Measurements from ENCODE around the gene PRDM16. TPM values are rescaled to one million over a fixed set of nuclear protein-coding genes. Genes with fewer than 3 reads are reported as not detected.

Gene PRDM16
- total RNA-seq, 1 experiment from 2014 or later: 6.1 TPM

DNA sequence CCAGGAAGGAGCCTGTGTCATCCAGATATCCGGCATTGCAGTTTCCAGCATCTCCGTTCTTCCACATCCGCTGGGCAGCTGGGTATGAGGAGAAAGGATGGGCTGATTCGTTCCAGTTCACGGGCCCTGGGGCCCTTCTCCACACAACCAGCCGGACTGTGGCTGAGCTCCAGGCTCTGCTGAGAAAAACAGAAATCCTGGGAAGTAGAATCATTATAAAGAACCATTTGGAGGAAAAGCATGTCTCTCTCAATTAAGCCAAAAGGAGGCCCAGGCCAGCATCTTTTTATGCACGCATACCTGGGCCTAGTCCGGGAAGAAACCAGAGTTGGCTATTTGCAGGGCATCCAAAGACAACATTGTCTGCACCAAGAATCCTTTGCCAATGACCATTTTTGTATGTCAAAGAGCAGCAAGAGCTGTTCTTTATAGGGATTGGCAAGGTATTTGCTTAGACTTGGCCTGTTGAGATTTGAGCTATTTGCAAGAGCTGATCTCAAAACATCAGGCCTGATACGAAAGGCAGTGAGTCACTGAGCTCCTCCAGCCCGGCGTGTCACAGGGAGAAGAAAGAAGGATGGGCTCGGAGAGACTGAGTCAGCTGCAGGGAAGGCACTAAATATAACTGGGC lies 300.6 kb downstream of the PRDM16 start:
- no TSS peak for BruUV-seq (replicated peaks)
- Histone ChIP-seq H3K9ac (ENCODE audit: low read length) (no peak overlapping the region), H3K9me3 (ENCODE audit: control insufficient read depth in 1 of 2, insufficient read depth in 1 of 2, low read depth in 1 of 2, low read length in 2 of 2) (no peaks in the 10 kb centered on the region), H3K4me1 (ENCODE audit: control insufficient read depth in 1 of 2, insufficient read depth in 2 of 2, low read length in 2 of 2) (peaks cover 4 to 17% of the 10 kb centered on the region in 2 experiments; a peak in 3 of 4 replicates), H4K20me1 (ENCODE audit: insufficient read depth) (no peaks in the 10 kb centered on the region), H3K4me3 (replicated peaks in 1 of 2; ENCODE audit: low read depth in 1 of 2, low read length in 2 of 2) (no peak overlapping the region), H3K4me2 (ENCODE audit: low read length) (peak overlapping the region; percentile 23), H3K79me2 (ENCODE audit: insufficient read depth, low read length) (no peaks in the 10 kb centered on the region), H3K9me2 (ENCODE audit: insufficient read depth) (no peaks in the 10 kb centered on the region), H3K27ac (ENCODE audit: low read depth, low read length) (no peak overlapping the region), H3K27me3 (ENCODE audit: insufficient read depth, low read length) (no peaks in the 10 kb centered on the region), H2AFZ (ENCODE audit: low read depth, low read length, poor library complexity, severe bottlenecking) (no peak overlapping the region), H3K36me3 (ENCODE audit: control insufficient read depth in 1 of 2, insufficient read depth in 2 of 2, low read length in 2 of 2) (no peaks in the 10 kb centered on the region)
- intact Hi-C loops (cut with micrococcal nuclease): no loop called here
- ATAC-seq (0 out of 2 replicates have a peak, but pooled peaks have one; percentile 32), DNase-seq (ENCODE audit: low read depth, low spot score) (no peak)
- TF ChIP-seq SIN3A (IDR thresholded peaks at IDR 0.05; ENCODE audit: low read depth) (no peak), FOSL1 (IDR thresholded peaks at IDR 0.05; ENCODE audit: low read depth) (no peak; the same call in 1 of the 2 replicates), ZNF274 (IDR thresholded peaks at IDR 0.05; ENCODE audit: low read depth, low read length) (no peak), EZH2 (IDR thresholded peaks at IDR 0.05) (no peak), ELF1 (IDR thresholded peaks at IDR 0.05; ENCODE audit: borderline replicate concordance, low read depth) (no peak), CEBPB (IDR thresholded peaks at IDR 0.05; ENCODE audit: low read depth) (no peak), CBX3 (IDR thresholded peaks at IDR 0.05; ENCODE audit: low read depth) (no peak), JUND (IDR thresholded peaks at IDR 0.05) (peak; percentile 58; the same call in 1 of the 2 replicates)
- POLR2A ChIA-PET: no interaction called here
- RAD21 ChIA-PET (ENCODE audit: low non-redundant PET in 1 of 2, low total read pairs in 2 of 2, uncharacterized antibody in 2 of 2, unreplicated experiment in 2 of 2): no interaction called here
- CTCF ChIA-PET: no interaction called here

DNA sequence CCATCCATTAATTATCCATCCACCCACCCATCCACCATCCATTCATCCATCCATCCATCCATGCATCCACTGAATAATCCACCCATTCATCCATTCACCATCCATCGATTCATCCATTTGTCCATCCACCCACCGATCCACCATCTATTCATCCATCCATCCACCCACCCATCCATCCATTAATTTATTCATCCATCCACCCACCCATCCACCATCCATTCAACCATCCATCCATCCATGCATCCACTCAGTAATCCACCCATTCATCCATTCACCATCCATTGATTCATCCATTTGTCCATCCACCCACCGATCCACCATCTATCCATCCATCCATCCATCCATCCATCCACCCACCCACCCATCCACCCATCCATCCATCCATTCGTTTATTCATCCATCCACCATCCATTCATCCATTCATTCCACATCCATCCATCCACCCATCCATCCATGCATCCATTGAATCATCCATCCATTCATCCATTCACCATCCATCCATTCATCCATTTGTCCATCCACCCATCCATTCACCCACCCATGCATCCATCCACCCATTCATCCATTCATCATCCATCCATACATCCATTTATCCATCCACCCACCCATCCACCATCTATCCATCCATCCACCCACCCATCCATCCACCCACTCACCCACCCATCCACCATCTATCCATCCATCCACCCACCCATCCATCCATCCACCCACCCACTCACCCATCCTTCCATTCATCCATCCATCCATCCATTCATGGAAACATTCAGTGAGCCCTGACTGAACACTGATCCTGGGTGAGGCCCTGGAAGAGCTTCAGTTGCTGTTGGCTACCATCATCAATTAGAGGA lies 302.1 kb downstream of the PRDM16 start:
- intact Hi-C loops (cut with micrococcal nuclease): no loop called here
- CTCF ChIA-PET: no interaction called here
- POLR2A ChIA-PET: no interaction called here
- Histone ChIP-seq H3K9me2 (ENCODE audit: insufficient read depth) (no peaks in the 10 kb centered on the region), H3K9me3 (ENCODE audit: control insufficient read depth in 1 of 2, insufficient read depth in 1 of 2, low read depth in 1 of 2, low read length in 2 of 2) (no peaks in the 10 kb centered on the region), H3K4me3 (replicated peaks in 1 of 2; ENCODE audit: low read depth in 1 of 2, low read length in 2 of 2) (no peak overlapping the region), H2AFZ (ENCODE audit: low read depth, low read length, poor library complexity, severe bottlenecking) (no peak overlapping the region), H4K20me1 (ENCODE audit: insufficient read depth) (no peaks in the 10 kb centered on the region), H3K4me1 (ENCODE audit: control insufficient read depth in 1 of 2, insufficient read depth in 2 of 2, low read length in 2 of 2) (peaks cover 4 to 17% of the 10 kb centered on the region in 2 experiments; a peak in 3 of 4 replicates), H3K27me3 (ENCODE audit: insufficient read depth, low read length) (no peaks in the 10 kb centered on the region), H3K4me2 (ENCODE audit: low read length) (no peak overlapping the region), H3K27ac (ENCODE audit: low read depth, low read length) (no peak overlapping the region), H3K9ac (ENCODE audit: low read length) (no peak overlapping the region), H3K79me2 (ENCODE audit: insufficient read depth, low read length) (no peaks in the 10 kb centered on the region), H3K36me3 (ENCODE audit: control insufficient read depth in 1 of 2, insufficient read depth in 2 of 2, low read length in 2 of 2) (no peaks in the 10 kb centered on the region)
- DNase-seq (ENCODE audit: low read depth, low spot score) (no peak), ATAC-seq (no peak)
- RAD21 ChIA-PET (ENCODE audit: low non-redundant PET in 1 of 2, low total read pairs in 2 of 2, uncharacterized antibody in 2 of 2, unreplicated experiment in 2 of 2): no interaction called here
- no TSS peak for BruUV-seq (replicated peaks)
- TF ChIP-seq ZFX (IDR thresholded peaks at IDR 0.05): no peak
- TF ChIP-seq, protein P1, sequence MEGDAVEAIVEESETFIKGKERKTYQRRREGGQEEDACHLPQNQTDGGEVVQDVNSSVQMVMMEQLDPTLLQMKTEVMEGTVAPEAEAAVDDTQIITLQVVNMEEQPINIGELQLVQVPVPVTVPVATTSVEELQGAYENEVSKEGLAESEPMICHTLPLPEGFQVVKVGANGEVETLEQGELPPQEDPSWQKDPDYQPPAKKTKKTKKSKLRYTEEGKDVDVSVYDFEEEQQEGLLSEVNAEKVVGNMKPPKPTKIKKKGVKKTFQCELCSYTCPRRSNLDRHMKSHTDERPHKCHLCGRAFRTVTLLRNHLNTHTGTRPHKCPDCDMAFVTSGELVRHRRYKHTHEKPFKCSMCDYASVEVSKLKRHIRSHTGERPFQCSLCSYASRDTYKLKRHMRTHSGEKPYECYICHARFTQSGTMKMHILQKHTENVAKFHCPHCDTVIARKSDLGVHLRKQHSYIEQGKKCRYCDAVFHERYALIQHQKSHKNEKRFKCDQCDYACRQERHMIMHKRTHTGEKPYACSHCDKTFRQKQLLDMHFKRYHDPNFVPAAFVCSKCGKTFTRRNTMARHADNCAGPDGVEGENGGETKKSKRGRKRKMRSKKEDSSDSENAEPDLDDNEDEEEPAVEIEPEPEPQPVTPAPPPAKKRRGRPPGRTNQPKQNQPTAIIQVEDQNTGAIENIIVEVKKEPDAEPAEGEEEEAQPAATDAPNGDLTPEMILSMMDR (IDR thresholded peaks at IDR 0.05 in 2 of 3, conservative IDR thresholded peaks at IDR 0.05 in 1 of 3; ENCODE audit: borderline replicate concordance in 1 of 3, insufficient read depth in 1 of 3, low read depth in 2 of 3, low read length in 2 of 3): no peak
- TF ChIP-seq TCF7L2 (IDR thresholded peaks at IDR 0.05; ENCODE audit: borderline replicate concordance, extremely low read depth, insufficient read depth, insufficient read length): no peak
- no peak for TF ChIP-seq JUND (IDR thresholded peaks at IDR 0.05)
- TF ChIP-seq, protein P2, sequence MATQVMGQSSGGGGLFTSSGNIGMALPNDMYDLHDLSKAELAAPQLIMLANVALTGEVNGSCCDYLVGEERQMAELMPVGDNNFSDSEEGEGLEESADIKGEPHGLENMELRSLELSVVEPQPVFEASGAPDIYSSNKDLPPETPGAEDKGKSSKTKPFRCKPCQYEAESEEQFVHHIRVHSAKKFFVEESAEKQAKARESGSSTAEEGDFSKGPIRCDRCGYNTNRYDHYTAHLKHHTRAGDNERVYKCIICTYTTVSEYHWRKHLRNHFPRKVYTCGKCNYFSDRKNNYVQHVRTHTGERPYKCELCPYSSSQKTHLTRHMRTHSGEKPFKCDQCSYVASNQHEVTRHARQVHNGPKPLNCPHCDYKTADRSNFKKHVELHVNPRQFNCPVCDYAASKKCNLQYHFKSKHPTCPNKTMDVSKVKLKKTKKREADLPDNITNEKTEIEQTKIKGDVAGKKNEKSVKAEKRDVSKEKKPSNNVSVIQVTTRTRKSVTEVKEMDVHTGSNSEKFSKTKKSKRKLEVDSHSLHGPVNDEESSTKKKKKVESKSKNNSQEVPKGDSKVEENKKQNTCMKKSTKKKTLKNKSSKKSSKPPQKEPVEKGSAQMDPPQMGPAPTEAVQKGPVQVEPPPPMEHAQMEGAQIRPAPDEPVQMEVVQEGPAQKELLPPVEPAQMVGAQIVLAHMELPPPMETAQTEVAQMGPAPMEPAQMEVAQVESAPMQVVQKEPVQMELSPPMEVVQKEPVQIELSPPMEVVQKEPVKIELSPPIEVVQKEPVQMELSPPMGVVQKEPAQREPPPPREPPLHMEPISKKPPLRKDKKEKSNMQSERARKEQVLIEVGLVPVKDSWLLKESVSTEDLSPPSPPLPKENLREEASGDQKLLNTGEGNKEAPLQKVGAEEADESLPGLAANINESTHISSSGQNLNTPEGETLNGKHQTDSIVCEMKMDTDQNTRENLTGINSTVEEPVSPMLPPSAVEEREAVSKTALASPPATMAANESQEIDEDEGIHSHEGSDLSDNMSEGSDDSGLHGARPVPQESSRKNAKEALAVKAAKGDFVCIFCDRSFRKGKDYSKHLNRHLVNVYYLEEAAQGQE (IDR thresholded peaks at IDR 0.05; ENCODE audit: low read depth): no peak
- TF ChIP-seq EZH2 (IDR thresholded peaks at IDR 0.05): no peak
- TF ChIP-seq SIN3A (IDR thresholded peaks at IDR 0.05; ENCODE audit: low read depth): no peak
- TF ChIP-seq POLR2A (IDR thresholded peaks at IDR 0.05; ENCODE audit: borderline replicate concordance, extremely low read depth, insufficient read depth, insufficient read length): no peak
- TF ChIP-seq CBX3 (IDR thresholded peaks at IDR 0.05; ENCODE audit: low read depth): no peak
- TF ChIP-seq CEBPB (IDR thresholded peaks at IDR 0.05; ENCODE audit: low read depth): no peak
- no peak for TF ChIP-seq ELF1 (IDR thresholded peaks at IDR 0.05; ENCODE audit: borderline replicate concordance, low read depth)
